Progenitor cell of endocrine pancreas (in vitro differentiated cells): ENCODE measurements around the gene PPP2R2C. TPM values are rescaled to one million over a fixed set of nuclear protein-coding genes. Genes with fewer than 3 reads are reported as not detected.

Experiments used
- DNase-seq: peaks from one replicate; pipeline ENCODE4 v3.0.0; 2021; ENCODE audit warnings: low spot score; ENCODE audit not compliant: unreplicated experiment
- H3K27ac Mint-ChIP-seq: 2 replicates; pipeline ENCODE4 v1.8.0; 2021; ENCODE audit warnings: mild to moderate bottlenecking, moderate library complexity, mixed read lengths
- H3K27me3 Mint-ChIP-seq: 2 replicates; pipeline ENCODE4 v1.8.0; 2021; ENCODE audit warnings: mixed read lengths
- H3K36me3 Mint-ChIP-seq: 2 replicates; pipeline ENCODE4 v1.8.0; 2022; ENCODE audit warnings: mixed read lengths; ENCODE audit not compliant: insufficient read depth
- H3K4me1 Mint-ChIP-seq: 2 replicates; pipeline ENCODE4 v1.8.0; 2021; ENCODE audit warnings: low read depth, mixed read lengths
- H3K4me3 Mint-ChIP-seq: 2 replicates; pipeline ENCODE4 v1.8.0; 2021; ENCODE audit warnings: low read depth, mild to moderate bottlenecking, moderate library complexity, mixed read lengths
- H3K9me3 Mint-ChIP-seq: 2 replicates; pipeline ENCODE4 v1.8.0; 2021; ENCODE audit warnings: low read depth, mixed read lengths
- CTCF ChIP-seq: fragments of 200-600 bp; sonication (generic); IDR thresholded peaks from one replicate; pipeline ENCODE4 v1.5.0; 2021; ENCODE audit warnings: antibody characterized with exemption, mild to moderate bottlenecking; ENCODE audit not compliant: unreplicated experiment
- total RNA-seq: library from RNA; stranded (reverse); gene quantifications from 2 replicates; pipeline ENCODE4 v1.2.1, GENCODE V29; 2021

The PPP2R2C gene
- total RNA-seq, 1 donor from 2014 or later = 0.19 TPM

- Mint-ChIP-seq H3K36me3 (no peaks in the 10 kb centered on the region), H3K27ac (no peak overlapping the region), H3K9me3 (no peaks in the 10 kb centered on the region), H3K4me3 (no peak overlapping the region), H3K27me3 (peaks cover 6% of the 10 kb centered on the region), H3K4me1 (no peaks in the 10 kb centered on the region)
- TF ChIP-seq CTCF = no peak
- DNase-seq = no peak
These were observed 54.8 kb downstream of the PPP2R2C start for GRCh38 chr4:6417516-6418050.

- no peaks in the 10 kb centered on the region for H3K36me3 Mint-ChIP-seq
- no peak overlapping the region for H3K4me3 Mint-ChIP-seq
- no peak for TF ChIP-seq CTCF
- no peak overlapping the region for H3K27ac Mint-ChIP-seq
- no peaks in the 10 kb centered on the region for H3K9me3 Mint-ChIP-seq
- DNase-seq = no peak
- H3K27me3 Mint-ChIP-seq = peaks cover 6% of the 10 kb centered on the region
- no peaks in the 10 kb centered on the region for H3K4me1 Mint-ChIP-seq
These were observed 55.7 kb downstream of the PPP2R2C start for GRCh38 chr4:6416518-6417286.

GRCh38 chr4:6415031-6415705 lies 57.2 kb downstream of the PPP2R2C start:
- no peak for TF ChIP-seq CTCF
- no peak for DNase-seq
- Mint-ChIP-seq H3K36me3 (no peaks in the 10 kb centered on the region), H3K4me1 (no peaks in the 10 kb centered on the region), H3K27ac (no peak overlapping the region), H3K27me3 (peaks cover 6% of the 10 kb centered on the region), H3K4me3 (no peak overlapping the region), H3K9me3 (no peaks in the 10 kb centered on the region)

- Mint-ChIP-seq H3K4me1 (no peaks in the 10 kb centered on the region), H3K9me3 (no peaks in the 10 kb centered on the region), H3K27me3 (peaks cover 6% of the 10 kb centered on the region), H3K36me3 (no peaks in the 10 kb centered on the region), H3K4me3 (no peak overlapping the region), H3K27ac (no peak overlapping the region)
- no peak for DNase-seq
- no peak for TF ChIP-seq CTCF
These were observed 57.8 kb downstream of the PPP2R2C start for GRCh38 chr4:6414578-6414977.

GRCh38 chr4:6410664-6411063 lies 61.8 kb downstream of the PPP2R2C start:
- TF ChIP-seq CTCF = no peak
- Mint-ChIP-seq H3K4me1 (no peaks in the 10 kb centered on the region), H3K9me3 (no peaks in the 10 kb centered on the region), H3K36me3 (no peaks in the 10 kb centered on the region), H3K4me3 (no peak overlapping the region), H3K27ac (no peak overlapping the region), H3K27me3 (peaks cover 10% of the 10 kb centered on the region)
- DNase-seq = no peak
